ENCODE data around the gene TNS2. TPM values are rescaled to one million over a fixed set of nuclear protein-coding genes. Genes with fewer than 3 reads are reported as not detected.
"Not testable (repeated sequence)": the region's sequence is repeated elsewhere in the genome, so short reads cannot be mapped to it uniquely, and the experiment has no call there.

Gene TNS2
- total RNA-seq, 1 experiment from 2014 or later: 11.5 TPM

GRCh38 chr12:53093777-53094393, 44.0 kb downstream of the TNS2 start:
- no peaks in the 10 kb centered on the region for H3K9me3 ChIP-seq (ENCODE audit: insufficient read depth, low read depth)
- H3F3A ChIP-seq (ENCODE audit: insufficient read depth, low read depth): peaks cover 24% of the 10 kb centered on the region; the same call in 1 of the 2 replicates
- POLR2A ChIA-PET (ENCODE audit: unreplicated experiment): no interaction called here
- peaks cover 14% of the 10 kb centered on the region for H3K4me1 ChIP-seq (replicated peaks; ENCODE audit: insufficient read depth)
- no peaks in the 10 kb centered on the region for H3K9me2 ChIP-seq (ENCODE audit: insufficient read depth)
- no TSS peak for BruUV-seq (replicated peaks)
- no peaks in the 10 kb centered on the region for H3K36me3 ChIP-seq (ENCODE audit: low read depth)
- H3K79me2 ChIP-seq (ENCODE audit: low read depth): no peaks in the 10 kb centered on the region
- no peak overlapping the region for H2AFZ ChIP-seq
- no peaks in the 10 kb centered on the region for H3K27me3 ChIP-seq (ENCODE audit: insufficient read depth, low read depth)
- intact Hi-C loops (cut with micrococcal nuclease; ENCODE audit: unreplicated experiment): no loop called here
- H3K27ac ChIP-seq: no peak overlapping the region
- H4K20me1 ChIP-seq (ENCODE audit: insufficient read depth): no peaks in the 10 kb centered on the region
- DNase-seq: no peak
- no peak overlapping the region for H3K4me2 ChIP-seq
- CTCF ChIA-PET: no interaction called here
- no peak overlapping the region for H3K4me3 ChIP-seq
- TF ChIP-seq EZH2 (IDR thresholded peaks at IDR 0.05; ENCODE audit: low read depth): no peak
- no peak for TF ChIP-seq CTCF (conservative IDR thresholded peaks at IDR 0.05)

GRCh38 chr12:53094394-53094787, 44.5 kb downstream of the TNS2 start:
- no peak for DNase-seq
- H3K9me3 ChIP-seq (ENCODE audit: insufficient read depth, low read depth): no peaks in the 10 kb centered on the region
- no peak overlapping the region for H3K4me2 ChIP-seq
- H2AFZ ChIP-seq: no peak overlapping the region
- POLR2A ChIA-PET (ENCODE audit: unreplicated experiment): no interaction called here
- no peaks in the 10 kb centered on the region for H3K36me3 ChIP-seq (ENCODE audit: low read depth)
- peaks cover 27% of the 10 kb centered on the region; the same call in 1 of the 2 replicates for H3F3A ChIP-seq (ENCODE audit: insufficient read depth, low read depth)
- intact Hi-C loops (cut with micrococcal nuclease; ENCODE audit: unreplicated experiment): no loop called here
- no peak overlapping the region for H3K27ac ChIP-seq
- H3K4me3 ChIP-seq: no peak overlapping the region
- TF ChIP-seq EZH2 (IDR thresholded peaks at IDR 0.05; ENCODE audit: low read depth): no peak
- no peak for TF ChIP-seq CTCF (conservative IDR thresholded peaks at IDR 0.05)
- H3K4me1 ChIP-seq (replicated peaks; ENCODE audit: insufficient read depth): peaks cover 17% of the 10 kb centered on the region
- CTCF ChIA-PET: no interaction called here
- no peaks in the 10 kb centered on the region for H3K79me2 ChIP-seq (ENCODE audit: low read depth)
- no peaks in the 10 kb centered on the region for H3K9me2 ChIP-seq (ENCODE audit: insufficient read depth)
- no peaks in the 10 kb centered on the region for H4K20me1 ChIP-seq (ENCODE audit: insufficient read depth)
- BruUV-seq (replicated peaks): no TSS peak
- no peaks in the 10 kb centered on the region for H3K27me3 ChIP-seq (ENCODE audit: insufficient read depth, low read depth)

- H3K27me3 ChIP-seq (ENCODE audit: insufficient read depth, low read depth); H3K9me3 ChIP-seq (ENCODE audit: insufficient read depth, low read depth); BruUV-seq (replicated peaks); H3K36me3 ChIP-seq (ENCODE audit: low read depth); CTCF ChIA-PET; H3K4me2 ChIP-seq; H3K27ac ChIP-seq; H3K79me2 ChIP-seq (ENCODE audit: low read depth); H2AFZ ChIP-seq; H3K9me2 ChIP-seq (ENCODE audit: insufficient read depth); H3K4me3 ChIP-seq; H4K20me1 ChIP-seq (ENCODE audit: insufficient read depth); intact Hi-C loops (cut with micrococcal nuclease; ENCODE audit: unreplicated experiment): not testable (repeated sequence)
- peaks cover 27% of the 10 kb centered on the region; the same call in 1 of the 2 replicates for H3F3A ChIP-seq (ENCODE audit: insufficient read depth, low read depth)
- peaks cover 21% of the 10 kb centered on the region for H3K4me1 ChIP-seq (replicated peaks; ENCODE audit: insufficient read depth)
- POLR2A ChIA-PET (ENCODE audit: unreplicated experiment): interaction anchor here (0.6 kb wide), 1 partner anchor 16 kb away, joined by 4 read pairs; the partner anchor contains the start of gene SPRYD3
- peak in 1 of 2 experiments; percentile 37 for DNase-seq
Observed at GRCh38 chr12:53094796-53095595, 45.1 kb downstream of the TNS2 start.

- BruUV-seq (replicated peaks); H3K27ac ChIP-seq; intact Hi-C loops (cut with micrococcal nuclease; ENCODE audit: unreplicated experiment); H3K9me2 ChIP-seq (ENCODE audit: insufficient read depth); H3K36me3 ChIP-seq (ENCODE audit: low read depth); CTCF ChIA-PET; H3K9me3 ChIP-seq (ENCODE audit: insufficient read depth, low read depth); H4K20me1 ChIP-seq (ENCODE audit: insufficient read depth); H3K4me2 ChIP-seq; DNase-seq; H3K4me3 ChIP-seq; H3K79me2 ChIP-seq (ENCODE audit: low read depth); H2AFZ ChIP-seq; H3K27me3 ChIP-seq (ENCODE audit: insufficient read depth, low read depth): not testable (repeated sequence)
- POLR2A ChIA-PET (ENCODE audit: unreplicated experiment): interaction anchor here (0.6 kb wide), 1 partner anchor 17 kb away, joined by 4 read pairs; the partner anchor contains the start of gene SPRYD3
- H3F3A ChIP-seq (ENCODE audit: insufficient read depth, low read depth): peaks cover 27% of the 10 kb centered on the region; the same call in 1 of the 2 replicates
- H3K4me1 ChIP-seq (replicated peaks; ENCODE audit: insufficient read depth): peaks cover 22% of the 10 kb centered on the region
Observed at GRCh38 chr12:53095596-53095895, 45.7 kb downstream of the TNS2 start.

Measured in PC-9 (cell line).